Loucy (cell line): ENCODE measurements around the gene AKR1D1.

Experiments
- H2AFZ ChIP-seq: fragments of 200-600 bp; sonication (generic); 2 replicates; pipeline ENCODE4 v1.6.0; 2016; ENCODE audit warnings: antibody characterized with exemption, mild to moderate bottlenecking, low read length, moderate library complexity
- H3F3A ChIP-seq: fragments of 200-600 bp; 2 replicates; pipeline ENCODE4 v1.6.0; 2016; ENCODE audit warnings: antibody characterized with exemption, low read depth, mild to moderate bottlenecking
- H3K27me3 ChIP-seq: fragments of 200-600 bp; sonication (generic); 2 replicates; pipeline ENCODE4 v1.6.1; 2014; ENCODE audit warnings: low read length, mild to moderate bottlenecking; ENCODE audit not compliant: insufficient read depth, poor library complexity, severe bottlenecking
- H3K36me3 ChIP-seq: fragments of 200-600 bp; sonication (generic); 2 replicates; pipeline ENCODE4 v1.6.1; 2016; ENCODE audit warnings: low read length; ENCODE audit not compliant: insufficient read depth
- H3K4me1 ChIP-seq: fragments of 200-600 bp; sonication (generic); 2 replicates; pipeline ENCODE4 v1.5.1; 2014; ENCODE audit warnings: low read length, mild to moderate bottlenecking; ENCODE audit not compliant: insufficient read depth, poor library complexity, severe bottlenecking
- H3K4me2 ChIP-seq: fragments of 200-600 bp; sonication (generic); 2 replicates; pipeline ENCODE4 v1.6.0; 2014; ENCODE audit warnings: antibody characterized with exemption, low read length, low read depth, mild to moderate bottlenecking; ENCODE audit not compliant: poor library complexity, severe bottlenecking
- H3K4me3 ChIP-seq: fragments of 200-600 bp; sonication (generic); 2 replicates; pipeline ENCODE4 v1.5.1; 2014; ENCODE audit warnings: low read length, mild to moderate bottlenecking, mixed read lengths; ENCODE audit not compliant: poor library complexity, severe bottlenecking
- H3K79me2 ChIP-seq: fragments of 200-600 bp; sonication (generic); 2 replicates; pipeline ENCODE4 v1.6.1; 2014; ENCODE audit warnings: low read length; ENCODE audit not compliant: insufficient read depth
- H3K9ac ChIP-seq: fragments of 200-600 bp; sonication (generic); 2 replicates; pipeline ENCODE4 v1.6.0; 2014; ENCODE audit warnings: mild to moderate bottlenecking, low read depth, low read length, moderate library complexity; ENCODE audit not compliant: poor library complexity, severe bottlenecking
- H3K9me2 ChIP-seq: fragments of 200-600 bp; sonication (generic); replicated peaks from 2 replicates; pipeline ENCODE4 v1.6.1; 2016; ENCODE audit warnings: low read depth, low read length, mixed read lengths
- H3K9me3 ChIP-seq: fragments of 200-600 bp; sonication (generic); 2 replicates; pipeline ENCODE4 v1.6.1; 2014; ENCODE audit warnings: mild to moderate bottlenecking, antibody characterized with exemption, low read length, low read depth; ENCODE audit not compliant: insufficient read depth
- H4K20me1 ChIP-seq: fragments of 200-600 bp; sonication (generic); 2 replicates; pipeline ENCODE4 v1.6.0; 2014; ENCODE audit warnings: antibody characterized with exemption, low read length, mild to moderate bottlenecking; ENCODE audit not compliant: insufficient read depth, poor library complexity, severe bottlenecking
- CTCF ChIP-seq: fragments of 200-600 bp; sonication (generic); conservative IDR thresholded peaks from 2 replicates; pipeline ENCODE4 v1.5.1; 2014; ENCODE audit warnings: mild to moderate bottlenecking, antibody characterized with exemption, low read length
- EZH2phosphoT487 ChIP-seq: fragments of 200-600 bp; IDR thresholded peaks from 2 replicates; pipeline ENCODE4 v1.6.1; 2018; ENCODE audit warnings: antibody characterized with exemption, mild to moderate bottlenecking, moderate library complexity, borderline replicate concordance

Gene AKR1D1

GRCh38 chr7:138076196-138076595, at the start of gene AKR1D1:
AKR1D1 (plus strand) TSS chr7:138076459; CDS start chr7:138076519, 60 bp downstream.
- Histone ChIP-seq H4K20me1 (no peaks in the 10 kb centered on the region), H3K9me3 (no peaks in the 10 kb centered on the region), H2AFZ (no peak within 1 kb of the TSS), H3K4me1 (no peaks in the 10 kb centered on the region), H3K9ac (no peak within 1 kb of the TSS), H3K9me2 (no peaks in the 10 kb centered on the region), H3K79me2 (no peaks in the 10 kb centered on the region), H3K4me2 (no peak within 1 kb of the TSS), H3K27me3 (no peaks in the 10 kb centered on the region), H3K36me3 (no peaks in the 10 kb centered on the region), H3K4me3 (no peak within 1 kb of the TSS), H3F3A (no peaks in the 10 kb centered on the region)
- TF ChIP-seq EZH2phosphoT487 (no peak), CTCF (no peak)

DNA sequence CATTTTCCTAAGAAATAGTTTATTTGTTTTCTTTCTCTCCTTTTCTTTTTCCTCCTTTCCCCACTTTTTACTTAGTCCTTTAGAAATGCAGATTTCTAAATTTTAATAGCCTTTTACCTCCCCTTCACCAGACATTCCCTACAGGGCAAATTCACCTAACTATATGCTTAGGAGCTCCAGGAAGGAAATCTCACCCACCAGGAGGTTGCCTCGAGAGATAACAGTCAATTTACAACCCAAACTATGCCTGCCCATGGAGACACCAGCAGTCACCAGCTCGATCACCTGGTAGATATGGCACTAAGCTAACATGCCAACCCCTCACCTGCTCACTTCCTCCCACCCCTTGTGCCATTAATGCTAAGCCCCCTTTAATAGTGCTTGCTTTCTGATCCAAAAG, 49.2 kb upstream of the AKR1D1 start:
- no peak overlapping the region for H3K4me2 ChIP-seq
- no peaks in the 10 kb centered on the region for H3K9me2 ChIP-seq
- no peaks in the 10 kb centered on the region for H3F3A ChIP-seq
- H3K27me3 ChIP-seq, result no peaks in the 10 kb centered on the region
- H2AFZ ChIP-seq, result no peak overlapping the region
- H4K20me1 ChIP-seq, result no peaks in the 10 kb centered on the region
- H3K4me3 ChIP-seq, result no peak overlapping the region
- TF ChIP-seq EZH2phosphoT487 (no peak), CTCF (no peak)
- H3K4me1 ChIP-seq, result no peaks in the 10 kb centered on the region
- no peak overlapping the region for H3K9ac ChIP-seq
- H3K9me3 ChIP-seq, result no peaks in the 10 kb centered on the region; the same call in 1 of the 2 replicates
- H3K36me3 ChIP-seq, result no peaks in the 10 kb centered on the region
- no peaks in the 10 kb centered on the region for H3K79me2 ChIP-seq

DNA sequence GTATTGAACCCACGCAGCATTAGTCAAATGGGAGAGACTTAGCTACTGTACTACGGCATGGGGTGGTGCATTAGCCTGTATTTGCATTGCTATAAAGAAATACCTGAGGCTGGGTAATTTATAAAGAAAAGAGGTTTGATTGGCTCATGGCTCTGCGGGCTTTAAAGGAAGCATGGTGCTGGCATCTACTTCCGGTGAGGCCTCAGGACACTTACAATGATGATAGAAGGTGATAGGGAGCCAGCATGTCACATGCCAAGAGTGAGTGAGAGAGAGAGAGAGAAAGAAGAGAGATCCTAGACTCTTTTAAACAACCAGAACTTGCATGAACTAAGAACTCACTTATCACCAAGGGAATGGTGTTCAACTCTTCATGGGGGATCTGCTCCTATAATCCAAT, 47.1 kb upstream of the AKR1D1 start:
- H2AFZ ChIP-seq, result no peak overlapping the region
- TF ChIP-seq CTCF, result no peak
- no peaks in the 10 kb centered on the region for H3K9me2 ChIP-seq
- H3K9me3 ChIP-seq, result no peaks in the 10 kb centered on the region; the same call in 1 of the 2 replicates
- H3K9ac ChIP-seq, result no peak overlapping the region
- no peak overlapping the region for H3K4me2 ChIP-seq
- no peaks in the 10 kb centered on the region for H3F3A ChIP-seq
- H3K4me1 ChIP-seq, result no peaks in the 10 kb centered on the region
- H3K4me3 ChIP-seq, result no peak overlapping the region
- H4K20me1 ChIP-seq, result no peaks in the 10 kb centered on the region
- H3K79me2 ChIP-seq, result no peaks in the 10 kb centered on the region
- no peaks in the 10 kb centered on the region for H3K36me3 ChIP-seq
- H3K27me3 ChIP-seq, result no peaks in the 10 kb centered on the region
